Smooth muscle cell (in vitro differentiated cells): ENCODE measurements around the gene VPS4B. TPM values are rescaled to one million over a fixed set of nuclear protein-coding genes. Genes with fewer than 3 reads are reported as not detected.

Experiments used
- DNase-seq: peaks from one replicate; lab custom pipeline; 2025; ENCODE audit not compliant: unreplicated experiment; lab: John Stamatoyannopoulos, UW
- H2AFZ ChIP-seq: fragments of 200-600 bp; sonication (generic); 2 replicates; pipeline ENCODE4 v1.6.0; 2016; ENCODE audit warnings: antibody characterized with exemption, low read depth, mild to moderate bottlenecking
- H3F3A ChIP-seq: fragments of 200-600 bp; sonication (generic); 2 replicates; pipeline ENCODE4 v1.6.0; 2017; ENCODE audit warnings: antibody characterized with exemption, low read depth
- H3K27ac ChIP-seq: fragments of 200-600 bp; sonication (generic); 2 replicates; pipeline ENCODE4 v1.5.1; 2016; ENCODE audit warnings: low read depth, mild to moderate bottlenecking
- H3K27me3 ChIP-seq: fragments of 200-600 bp; sonication (generic); 2 replicates; pipeline ENCODE4 v1.6.1; 2016; ENCODE audit warnings: low read depth, mild to moderate bottlenecking
- H3K36me3 ChIP-seq: fragments of 200-600 bp; sonication (generic); 2 replicates; pipeline ENCODE4 v1.5.1; 2016; ENCODE audit warnings: low read depth
- H3K4me1 ChIP-seq: fragments of 200-600 bp; sonication (generic); 2 replicates; pipeline ENCODE4 v1.5.1; 2016; ENCODE audit warnings: low read depth
- H3K4me2 ChIP-seq: fragments of 200-600 bp; sonication (generic); 2 replicates; pipeline ENCODE4 v1.6.0; 2016; ENCODE audit warnings: mild to moderate bottlenecking
- H3K4me3 ChIP-seq: fragments of 200-600 bp; sonication (generic); 2 replicates; pipeline ENCODE4 v1.5.1; 2016; ENCODE audit warnings: mild to moderate bottlenecking
- H3K79me2 ChIP-seq: fragments of 200-600 bp; sonication (generic); 2 replicates; pipeline ENCODE4 v1.6.0; 2016; ENCODE audit warnings: low read depth, mild to moderate bottlenecking
- H3K9ac ChIP-seq: fragments of 200-600 bp; sonication (generic); 2 replicates; pipeline ENCODE4 v1.6.0; 2016; ENCODE audit warnings: low read depth
- H3K9me3 ChIP-seq: fragments of 200-600 bp; sonication (generic); replicated peaks from 2 replicates; pipeline ENCODE4 v1.5.1; 2016; ENCODE audit warnings: low read depth
- H4K20me1 ChIP-seq: fragments of 200-600 bp; sonication (generic); 2 replicates; pipeline ENCODE4 v1.6.0; 2016; ENCODE audit warnings: low read depth
- CTCF ChIP-seq: fragments of 200-600 bp; sonication (generic); IDR thresholded peaks from 2 replicates; pipeline ENCODE4 v1.5.1; 2017; ENCODE audit warnings: borderline replicate concordance, mild to moderate bottlenecking, antibody characterized with exemption; ENCODE audit not compliant: insufficient read depth, poor library complexity, severe bottlenecking
- WGBS: methylation state at CpG from one replicate; pipeline ENCODE4 v1.1.7; 2016; ENCODE audit warnings: low lambda C conversion rate; 5-methylcytosine and 5-hydroxymethylcytosine counted together
- polyA plus RNA-seq: library from polyadenylated mRNA; unstranded; fragments of >200 nt; fragmentation: Nextera tagmentation; extraction: Ambion mirVana; gene quantifications from 2 replicates; pipeline ENCODE4 v1.2.1, GENCODE V29; 2016
- total RNA-seq: library from RNA; depleted of rRNA; stranded (reverse); fragments of >200 nt; gene quantifications from 2 replicates; pipeline ENCODE4 v1.2.3, GENCODE V29; 2014

The VPS4B gene
- total and polyA plus RNA-seq, 2 experiments from 2014 or later: 21.3 to 37.4 TPM

- Histone ChIP-seq H3K36me3 (no peaks in the 10 kb centered on the region), H3F3A (no peaks in the 10 kb centered on the region), H3K9me3 (no peaks in the 10 kb centered on the region), H2AFZ (no peak overlapping the region), H3K4me1 (no peaks in the 10 kb centered on the region), H3K27ac (no peak overlapping the region), H3K4me3 (no peak overlapping the region), H3K9ac (no peak overlapping the region), H3K79me2 (no peaks in the 10 kb centered on the region), H3K4me2 (no peak overlapping the region), H4K20me1 (no peaks in the 10 kb centered on the region), H3K27me3 (no peaks in the 10 kb centered on the region)
- WGBS: 95% methylated on average over 5 of the region's 5 CpGs
- DNase-seq: no peak
- TF ChIP-seq CTCF: no peak
Observed at GRCh38 chr18:63447066-63447465, 24.8 kb upstream of the VPS4B start.

- H3K4me3 ChIP-seq: no peak overlapping the region
- DNase-seq: no peak
- H3K36me3 ChIP-seq: no peaks in the 10 kb centered on the region
- no peaks in the 10 kb centered on the region for H3K9me3 ChIP-seq
- H2AFZ ChIP-seq: no peak overlapping the region
- no peaks in the 10 kb centered on the region for H3F3A ChIP-seq
- no peak overlapping the region for H3K9ac ChIP-seq
- H3K27me3 ChIP-seq: no peaks in the 10 kb centered on the region
- TF ChIP-seq CTCF: no peak
- H3K27ac ChIP-seq: no peak overlapping the region
- H3K79me2 ChIP-seq: no peaks in the 10 kb centered on the region
- 92% methylated on average over 3 of the region's 3 CpGs for WGBS
- no peaks in the 10 kb centered on the region for H4K20me1 ChIP-seq
- no peak overlapping the region for H3K4me2 ChIP-seq
- no peaks in the 10 kb centered on the region for H3K4me1 ChIP-seq
Observed at GRCh38 chr18:63446266-63446665, 24.0 kb upstream of the VPS4B start.

GRCh38 chr18:63445037-63445436 is 22.8 kb upstream of the VPS4B start:
- H3K4me1 ChIP-seq: no peaks in the 10 kb centered on the region
- no peaks in the 10 kb centered on the region for H3K9me3 ChIP-seq
- WGBS: 58% methylated on average over 2 of the region's 2 CpGs
- H3K36me3 ChIP-seq: no peaks in the 10 kb centered on the region
- TF ChIP-seq CTCF: no peak
- no peak overlapping the region for H2AFZ ChIP-seq
- H3K4me3 ChIP-seq: no peak overlapping the region
- H3F3A ChIP-seq: no peaks in the 10 kb centered on the region
- no peaks in the 10 kb centered on the region for H3K27me3 ChIP-seq
- no peak overlapping the region for H3K9ac ChIP-seq
- DNase-seq: no peak
- no peak overlapping the region for H3K4me2 ChIP-seq
- no peaks in the 10 kb centered on the region for H3K79me2 ChIP-seq
- H3K27ac ChIP-seq: no peak overlapping the region
- H4K20me1 ChIP-seq: no peaks in the 10 kb centered on the region

DNA sequence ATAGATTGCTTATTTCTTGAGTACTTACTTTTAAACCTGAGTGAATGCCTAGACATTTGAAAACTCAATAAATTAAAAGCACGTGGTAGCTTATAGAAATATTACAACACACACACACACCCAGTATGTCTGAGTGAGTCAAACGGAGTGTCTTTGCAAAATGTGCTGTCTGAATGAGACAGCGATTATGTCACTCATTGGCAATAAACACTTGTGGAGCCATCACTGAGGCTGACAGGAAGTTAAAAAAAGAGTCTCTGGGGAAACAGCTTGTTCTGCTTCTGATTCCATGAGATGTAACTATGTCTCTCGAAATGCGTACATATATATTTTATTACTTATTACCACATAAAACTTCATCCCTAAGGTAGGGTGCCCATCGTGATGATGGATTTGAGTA is 22.3 kb upstream of the VPS4B start:
- Histone ChIP-seq H3K27me3 (no peaks in the 10 kb centered on the region), H3K27ac (peak overlapping the region; percentile 18), H4K20me1 (no peaks in the 10 kb centered on the region), H3F3A (no peaks in the 10 kb centered on the region), H3K9ac (no peak overlapping the region), H3K4me1 (no peaks in the 10 kb centered on the region), H3K9me3 (no peaks in the 10 kb centered on the region), H3K4me3 (no peak overlapping the region), H3K4me2 (no peak overlapping the region), H3K79me2 (no peaks in the 10 kb centered on the region), H2AFZ (no peak overlapping the region), H3K36me3 (no peaks in the 10 kb centered on the region)
- no peak for TF ChIP-seq CTCF
- 62% methylated on average over 6 of the region's 6 CpGs for WGBS
- no peak for DNase-seq
